GM20000 (cell line): Measurements from ENCODE around the gene ST6GALNAC3.

Experiments used
- DNase-seq: peaks from one replicate; pipeline ENCODE4 v3.0.0; 2012; ENCODE audit warnings: low spot score
- TF ChIP-seq, protein P1 (sequence below): IDR thresholded peaks from 2 replicates; pipeline ENCODE4 v1.5.1; 2012; ENCODE audit warnings: mild to moderate bottlenecking, control low read depth; ENCODE audit errors: extremely low read depth, missing control alignments

ST6GALNAC3 gene

DNA sequence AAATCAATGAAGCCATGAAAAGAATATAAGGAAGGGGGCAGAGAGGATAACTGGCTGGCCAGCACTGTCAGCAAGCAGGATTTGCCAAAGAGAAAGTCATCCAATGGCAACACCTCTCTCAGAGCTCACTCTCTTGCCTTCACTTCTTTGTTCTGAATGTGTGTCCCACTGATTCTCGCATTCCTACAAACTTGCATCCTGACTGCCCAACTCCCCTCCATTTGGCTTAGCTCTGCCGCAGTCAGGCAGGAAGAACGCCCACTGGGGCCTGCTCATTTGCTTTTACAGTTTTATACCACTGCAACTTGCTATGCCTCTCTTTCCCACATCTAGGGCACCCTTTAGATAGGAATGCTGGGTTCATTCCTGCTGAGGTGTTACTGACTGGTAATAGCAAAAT lies 428.6 kb downstream of the ST6GALNAC3 start:
- TF ChIP-seq, protein P1, sequence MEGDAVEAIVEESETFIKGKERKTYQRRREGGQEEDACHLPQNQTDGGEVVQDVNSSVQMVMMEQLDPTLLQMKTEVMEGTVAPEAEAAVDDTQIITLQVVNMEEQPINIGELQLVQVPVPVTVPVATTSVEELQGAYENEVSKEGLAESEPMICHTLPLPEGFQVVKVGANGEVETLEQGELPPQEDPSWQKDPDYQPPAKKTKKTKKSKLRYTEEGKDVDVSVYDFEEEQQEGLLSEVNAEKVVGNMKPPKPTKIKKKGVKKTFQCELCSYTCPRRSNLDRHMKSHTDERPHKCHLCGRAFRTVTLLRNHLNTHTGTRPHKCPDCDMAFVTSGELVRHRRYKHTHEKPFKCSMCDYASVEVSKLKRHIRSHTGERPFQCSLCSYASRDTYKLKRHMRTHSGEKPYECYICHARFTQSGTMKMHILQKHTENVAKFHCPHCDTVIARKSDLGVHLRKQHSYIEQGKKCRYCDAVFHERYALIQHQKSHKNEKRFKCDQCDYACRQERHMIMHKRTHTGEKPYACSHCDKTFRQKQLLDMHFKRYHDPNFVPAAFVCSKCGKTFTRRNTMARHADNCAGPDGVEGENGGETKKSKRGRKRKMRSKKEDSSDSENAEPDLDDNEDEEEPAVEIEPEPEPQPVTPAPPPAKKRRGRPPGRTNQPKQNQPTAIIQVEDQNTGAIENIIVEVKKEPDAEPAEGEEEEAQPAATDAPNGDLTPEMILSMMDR: no peak
- DNase-seq: no peak

DNA sequence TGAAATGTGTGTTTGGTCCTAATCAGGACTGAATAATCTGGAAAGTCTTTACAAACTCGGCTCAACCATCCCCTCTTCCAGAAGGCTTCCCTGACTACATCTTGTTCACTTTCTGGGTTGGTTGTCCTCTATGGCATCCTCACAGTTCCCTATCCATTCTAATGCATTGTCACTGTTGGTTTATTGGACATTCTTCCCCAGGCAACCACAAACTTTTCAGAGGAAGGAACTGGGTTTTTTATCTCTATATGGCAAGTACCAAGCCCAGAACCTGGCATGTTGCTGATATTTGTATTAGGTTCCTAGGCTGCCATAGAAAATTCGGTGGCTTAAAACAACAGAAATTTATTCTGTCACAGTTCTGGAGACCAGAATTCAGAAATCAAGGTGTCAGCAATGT lies 429.2 kb downstream of the ST6GALNAC3 start:
- no peak for DNase-seq
- TF ChIP-seq, protein P1: no peak

DNA sequence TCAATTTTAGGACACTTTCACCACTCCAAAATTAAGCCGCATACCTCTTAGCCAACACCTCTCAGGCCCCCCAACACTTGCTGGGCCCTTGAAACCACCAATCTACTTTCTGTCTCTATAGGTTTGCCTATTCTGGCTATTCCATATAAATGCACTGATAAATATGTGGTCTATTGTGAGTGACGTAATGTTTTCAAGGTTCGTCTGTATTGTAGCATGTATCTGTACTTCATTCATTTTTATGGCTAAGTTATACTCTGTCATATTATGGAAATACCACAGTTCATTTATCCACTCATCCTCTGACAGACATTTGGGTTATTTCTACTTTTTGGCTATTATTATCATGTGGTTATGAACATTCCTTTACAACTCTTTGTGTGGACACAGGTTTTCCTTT lies 432.8 kb downstream of the ST6GALNAC3 start:
- DNase-seq: no peak

DNA sequence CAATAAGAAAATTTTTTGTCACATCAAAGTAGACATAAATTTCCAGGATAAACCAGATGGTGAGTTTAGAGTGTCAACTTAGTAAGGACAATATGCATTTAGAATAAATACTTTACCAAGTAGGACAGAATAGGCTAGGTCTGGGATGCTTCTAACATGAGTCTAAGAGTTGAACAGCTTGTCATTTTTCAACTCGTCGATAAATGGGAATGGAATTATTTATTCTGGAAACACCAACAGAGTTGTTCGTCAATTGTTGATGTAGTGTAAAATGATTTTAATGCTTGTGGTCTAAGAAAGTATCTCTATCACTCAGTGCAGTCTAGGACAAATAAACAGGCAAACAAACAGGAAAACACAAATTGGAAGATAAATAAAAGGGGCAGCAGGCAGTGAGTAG lies 434.3 kb downstream of the ST6GALNAC3 start:
- DNase-seq: no peak
- TF ChIP-seq, protein P1: no peak

More for the DNA sequence above, 432.8 kb downstream of the ST6GALNAC3 start:
- TF ChIP-seq, protein P1: no peak

DNA sequence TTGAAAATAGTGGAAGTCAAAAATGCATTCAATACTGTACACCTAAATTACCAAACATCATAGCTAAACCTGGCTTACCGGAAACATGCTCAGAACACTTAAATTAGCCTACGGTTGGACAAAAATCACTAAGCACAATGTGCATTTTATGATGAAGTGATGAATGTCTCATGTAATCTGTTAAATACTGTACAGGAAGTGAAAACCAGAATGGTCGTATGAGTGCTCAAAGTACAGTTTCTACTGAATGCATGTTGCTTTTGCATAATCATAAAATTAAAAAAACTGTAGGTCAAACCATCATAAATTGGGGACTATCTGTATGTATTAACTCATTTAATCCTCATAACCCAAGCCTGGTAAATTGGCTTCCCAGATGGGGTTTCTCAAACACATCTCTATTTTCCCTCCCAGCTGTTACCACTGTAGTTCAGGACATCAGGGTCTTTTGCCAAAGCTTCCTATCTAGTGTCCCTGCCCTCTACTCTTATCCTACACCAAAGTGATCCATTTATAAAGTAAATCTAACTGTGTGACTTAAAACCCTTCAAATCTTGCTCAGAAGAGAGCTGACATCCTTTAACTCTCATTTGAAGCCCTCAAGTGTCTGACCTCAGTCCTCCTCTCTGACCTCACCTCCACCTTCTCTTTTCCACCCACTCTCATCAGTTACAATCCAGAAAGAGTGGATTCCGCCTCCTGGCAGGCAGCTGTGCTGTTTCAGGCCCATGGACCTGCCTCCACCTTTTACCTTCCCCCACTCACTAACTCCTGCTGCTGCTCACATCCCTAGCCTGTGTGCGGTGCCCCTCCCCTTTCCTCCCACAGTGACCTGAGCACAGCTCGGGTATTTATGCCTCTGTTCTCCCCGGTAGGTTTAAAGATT lies 436.4 kb downstream of the ST6GALNAC3 start:
- no peak for DNase-seq
- TF ChIP-seq, protein P1: no peak

DNA sequence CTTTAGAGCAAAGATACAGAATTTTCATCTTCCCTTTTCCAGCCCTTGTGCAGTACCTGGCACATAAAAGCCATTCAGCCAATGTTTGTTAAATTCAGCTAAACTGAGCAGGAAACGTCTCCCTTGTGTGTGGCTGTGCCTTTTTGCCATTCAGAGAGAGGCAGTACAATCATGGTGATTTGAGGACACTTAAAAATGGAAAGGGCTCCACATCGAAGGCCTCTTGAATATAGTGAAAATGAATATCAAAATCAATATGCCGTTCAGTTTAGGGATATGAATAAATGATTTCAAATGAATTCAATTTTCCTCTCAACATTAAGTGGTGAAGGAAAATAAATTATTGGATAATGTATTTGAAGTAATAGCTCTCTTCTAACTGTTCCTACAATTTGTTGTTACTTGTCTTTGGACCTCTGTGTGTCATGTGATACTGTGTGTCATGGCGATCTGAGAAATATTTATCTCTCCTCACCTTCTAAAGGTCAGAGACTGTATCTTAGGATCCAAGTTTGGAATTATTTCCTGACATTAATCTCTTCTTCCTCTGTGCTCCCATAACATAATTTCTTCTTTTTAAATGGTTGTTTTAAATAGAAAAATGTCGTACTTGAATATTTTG lies 437.1 kb downstream of the ST6GALNAC3 start:
- TF ChIP-seq, protein P1: no peak
- no peak for DNase-seq

DNA sequence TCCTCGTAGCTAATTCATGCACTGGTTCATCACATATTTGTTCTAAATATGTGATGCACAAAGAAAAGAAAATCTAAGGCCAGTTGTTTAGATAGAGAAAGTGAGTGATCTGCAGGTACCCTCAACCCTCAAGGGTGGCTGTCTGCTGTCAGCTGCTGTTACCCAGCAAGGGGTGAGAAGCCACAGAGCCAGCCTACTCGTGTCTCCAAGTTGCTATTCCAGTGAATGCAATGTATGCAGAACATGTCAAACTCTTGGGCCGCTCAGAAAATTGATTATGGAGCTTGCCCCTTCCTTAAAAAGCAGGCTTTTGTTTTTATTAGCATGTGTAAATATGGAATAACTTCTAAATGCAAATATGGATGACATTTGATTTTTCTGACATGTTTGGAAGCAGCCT lies 456.4 kb downstream of the ST6GALNAC3 start:
- no peak for DNase-seq
- TF ChIP-seq, protein P1: no peak
